Nucleus accumbens (tissue), 56 donors: ENCODE data around the gene GIT2.
A peak's percentile ranks its signal among the peaks of the same experiment; 100 is the strongest.
"Not testable (repeated sequence)": the region's sequence is repeated elsewhere in the genome, so short reads cannot be mapped to it uniquely, and the experiment has no call there.

Source experiments
- DNase-seq, 56 donors: peaks; one replicate each; lab custom pipeline; 2025; lab: John Stamatoyannopoulos, UW

Gene GIT2

GRCh38 chr12:109986236-109986635, 9.9 kb downstream of the GIT2 start:
- DNase-seq: not testable (repeated sequence)

DNA sequence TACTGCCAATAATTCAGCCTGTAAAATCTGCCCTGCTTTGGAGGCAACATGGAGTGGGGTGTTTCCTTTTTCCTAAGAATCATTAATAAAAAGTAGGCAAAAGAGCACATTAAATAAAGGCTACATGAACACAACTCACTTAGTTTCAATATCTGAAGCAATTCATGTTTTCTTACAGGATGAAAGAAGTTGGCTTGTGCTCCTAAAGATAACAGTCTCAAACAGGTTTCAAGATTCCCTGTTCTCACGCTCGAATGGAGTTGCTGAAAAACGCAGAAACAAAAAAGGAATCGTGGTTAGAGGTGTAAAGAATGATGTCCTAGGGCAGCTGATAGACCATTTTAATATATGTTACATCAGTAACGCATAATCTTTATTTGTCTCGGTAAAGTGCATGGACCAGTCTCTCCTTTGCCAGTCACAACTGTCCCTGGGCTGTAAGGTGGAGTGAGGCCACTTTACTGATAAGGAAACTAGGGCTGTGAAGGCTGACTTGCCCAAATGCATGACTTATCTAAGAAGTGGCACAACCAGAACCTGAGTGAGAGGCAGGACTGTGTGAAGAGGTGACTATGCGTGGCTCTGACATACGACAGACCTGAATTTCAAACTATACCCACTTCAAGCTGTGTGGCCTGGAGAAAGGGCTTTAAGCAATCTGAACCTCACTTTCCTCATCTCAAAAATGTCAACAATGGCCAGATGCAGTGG, 12.6 kb downstream of the GIT2 start:
- DNase-seq: no peak

GRCh38 chr12:109982210-109982609, 14.0 kb downstream of the GIT2 start:
- no peak for DNase-seq

DNA sequence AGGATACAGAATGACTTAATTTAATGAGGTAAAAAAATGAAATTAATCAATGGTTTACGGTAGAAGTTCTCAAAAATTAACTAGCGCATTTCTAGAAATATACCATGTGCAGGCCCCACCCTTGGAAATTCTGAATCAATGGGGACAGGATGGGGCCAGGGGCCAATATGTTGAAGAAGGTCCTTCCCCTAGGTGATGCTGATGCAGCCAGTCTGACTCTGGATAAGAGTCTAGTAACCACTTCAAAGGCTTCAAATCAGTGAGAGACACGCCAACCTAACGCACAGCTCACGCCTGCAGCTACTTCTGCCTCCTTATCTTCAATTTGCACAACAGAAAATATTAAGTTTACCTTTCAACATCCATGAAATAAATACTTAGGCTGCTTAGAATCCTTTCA, 14.9 kb downstream of the GIT2 start:
- DNase-seq: no peak

GRCh38 chr12:109972821-109973220, 23.3 kb downstream of the GIT2 start:
- no peak for DNase-seq

DNA sequence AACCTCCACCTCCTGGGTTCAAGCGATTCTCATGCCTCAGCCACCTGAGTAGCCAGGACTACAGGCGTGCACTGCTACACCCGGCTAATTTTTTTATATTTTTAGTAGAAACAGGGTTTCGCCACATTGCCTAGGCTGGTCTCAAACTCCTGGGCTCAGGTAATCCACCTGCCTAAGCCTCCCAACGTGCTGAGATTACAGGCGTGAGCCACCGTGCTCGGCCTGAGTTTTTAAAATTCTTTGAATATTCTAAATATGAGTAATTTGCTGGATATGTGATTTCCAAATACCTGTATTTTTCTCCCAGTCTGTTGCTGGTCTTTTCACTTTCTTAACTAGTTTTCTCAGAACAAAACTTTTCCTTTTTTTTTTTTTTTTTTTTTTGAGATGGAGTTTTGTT, 27.4 kb downstream of the GIT2 start:
- no peak for DNase-seq

DNA sequence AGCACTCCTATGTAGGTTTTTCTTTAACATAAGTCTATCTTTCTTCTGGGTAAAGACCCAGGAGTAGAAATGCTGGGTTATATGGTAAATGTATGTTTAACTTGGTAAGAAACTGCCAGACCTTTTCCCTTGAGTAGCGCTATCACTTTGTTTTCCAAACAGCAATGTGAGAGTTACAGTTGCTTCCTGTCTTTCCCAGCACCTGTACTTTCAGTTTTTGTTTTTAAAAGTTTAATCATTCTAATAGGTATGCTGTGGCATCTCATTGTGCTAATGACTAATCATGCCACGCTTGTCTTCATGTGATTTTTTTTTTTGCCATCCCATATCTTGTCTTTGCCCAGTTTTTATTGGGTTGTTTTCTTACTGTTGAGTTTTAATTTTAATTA, 28.1 kb downstream of the GIT2 start:
- DNase-seq: no peak

DNA sequence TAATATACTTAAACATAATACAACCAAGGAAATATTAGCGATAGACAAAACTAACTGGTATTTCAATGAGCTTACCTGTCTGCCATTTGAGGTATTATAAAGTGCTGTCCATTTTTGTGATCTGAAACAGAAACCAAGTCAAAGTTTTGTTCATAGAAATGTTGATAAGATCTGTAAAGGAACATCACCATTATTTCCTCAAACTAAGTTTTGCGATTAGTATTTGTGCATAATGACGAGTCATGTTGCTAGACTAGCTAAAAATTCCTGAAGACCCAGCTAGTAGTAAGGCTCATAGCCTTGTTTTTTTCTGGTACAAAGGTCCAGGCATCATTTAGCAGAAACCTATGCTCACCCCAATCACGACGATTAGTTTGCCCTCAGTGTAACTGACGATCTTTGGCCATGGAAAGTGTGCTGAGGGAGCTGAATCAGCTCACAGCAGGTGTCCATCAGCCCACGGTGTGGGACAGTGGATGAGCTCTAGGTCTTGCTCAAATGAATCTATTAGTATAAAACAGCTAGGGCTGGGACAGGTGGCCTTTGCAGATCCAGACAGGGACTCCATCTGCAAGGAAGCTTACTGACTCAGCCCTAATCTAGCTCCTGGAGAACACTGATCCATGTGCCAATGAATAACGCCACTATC, 28.7 kb downstream of the GIT2 start:
- no peak for DNase-seq

DNA sequence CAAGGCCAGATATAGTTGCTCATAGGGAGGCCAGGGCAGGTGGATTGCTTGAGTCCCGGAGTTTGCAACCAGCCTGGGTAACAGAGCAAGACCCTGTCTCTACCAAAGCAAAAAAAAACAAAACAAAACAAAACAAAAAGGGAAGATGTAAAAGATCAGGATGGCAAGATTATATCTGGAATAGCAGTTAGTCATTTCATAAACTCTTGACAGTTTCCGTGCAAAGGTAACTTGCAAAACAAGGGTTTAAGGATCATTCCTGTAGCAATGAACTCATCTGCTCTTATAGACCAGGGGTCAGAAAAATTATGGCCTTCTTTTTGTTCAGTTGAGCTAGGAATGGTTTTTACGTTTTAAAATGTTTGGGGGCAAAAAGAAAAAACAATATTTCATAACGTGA, 29.6 kb downstream of the GIT2 start:
- no peak for DNase-seq

DNA sequence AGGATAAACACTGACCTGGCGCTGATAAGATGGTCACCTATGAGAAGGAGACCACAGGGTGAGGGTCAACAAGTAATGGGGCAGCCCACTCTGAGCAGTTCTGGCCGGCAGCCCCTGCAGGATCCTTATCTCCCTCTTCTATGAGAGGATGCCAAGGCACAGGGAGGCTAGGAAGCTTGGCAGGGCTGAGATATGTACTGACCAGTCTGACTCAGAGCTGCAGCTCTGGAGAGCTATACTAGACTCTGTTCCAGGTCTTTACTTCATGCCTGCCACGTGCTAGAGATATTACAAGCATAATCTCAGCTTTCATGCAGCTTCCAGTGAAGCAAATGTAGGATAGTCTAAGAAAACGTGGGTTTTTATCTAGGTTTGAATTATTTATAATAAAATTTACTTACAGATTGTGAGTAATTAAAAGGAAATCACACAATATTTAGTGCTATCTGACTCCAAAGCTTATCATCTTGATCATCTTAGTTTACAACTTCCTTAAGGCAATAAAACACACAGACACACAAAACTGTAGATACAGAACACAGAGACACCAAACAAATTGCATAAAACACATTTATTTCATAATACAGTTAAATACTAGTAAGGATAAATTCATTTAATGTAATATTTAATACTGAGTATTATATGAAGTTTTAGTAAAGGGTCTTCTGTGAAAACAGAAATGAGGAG, 32.3 kb downstream of the GIT2 start:
- DNase-seq: no peak

- no peak for DNase-seq
Measured at GRCh38 chr12:109963330-109963729, 32.8 kb downstream of the GIT2 start.

DNA sequence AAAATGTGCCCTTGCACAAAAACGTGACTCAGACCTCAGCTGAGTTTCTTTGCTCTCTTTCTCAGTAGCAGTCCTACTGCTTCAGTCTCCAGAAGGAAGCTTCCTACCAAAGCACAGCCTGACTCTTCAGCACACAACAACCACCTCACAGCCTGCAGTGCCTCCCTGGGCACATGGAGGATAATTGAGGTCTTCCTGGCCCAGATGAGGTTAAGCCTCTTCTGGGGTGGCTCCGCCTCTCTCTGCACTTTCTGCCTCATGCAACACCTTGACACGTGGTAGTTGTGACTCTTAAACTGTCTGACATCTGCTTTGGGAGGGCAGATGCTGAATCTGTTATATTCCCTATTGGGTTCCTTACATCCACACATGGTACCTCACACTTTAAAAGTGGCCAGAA, 33.8 kb downstream of the GIT2 start:
- DNase-seq: no peak

GRCh38 chr12:109961612-109962011, 34.6 kb downstream of the GIT2 start:
- no peak for DNase-seq

GRCh38 chr12:109961201-109961600, 35.0 kb downstream of the GIT2 start:
- DNase-seq: peak in 1 of 56 donors; percentile 7

DNA sequence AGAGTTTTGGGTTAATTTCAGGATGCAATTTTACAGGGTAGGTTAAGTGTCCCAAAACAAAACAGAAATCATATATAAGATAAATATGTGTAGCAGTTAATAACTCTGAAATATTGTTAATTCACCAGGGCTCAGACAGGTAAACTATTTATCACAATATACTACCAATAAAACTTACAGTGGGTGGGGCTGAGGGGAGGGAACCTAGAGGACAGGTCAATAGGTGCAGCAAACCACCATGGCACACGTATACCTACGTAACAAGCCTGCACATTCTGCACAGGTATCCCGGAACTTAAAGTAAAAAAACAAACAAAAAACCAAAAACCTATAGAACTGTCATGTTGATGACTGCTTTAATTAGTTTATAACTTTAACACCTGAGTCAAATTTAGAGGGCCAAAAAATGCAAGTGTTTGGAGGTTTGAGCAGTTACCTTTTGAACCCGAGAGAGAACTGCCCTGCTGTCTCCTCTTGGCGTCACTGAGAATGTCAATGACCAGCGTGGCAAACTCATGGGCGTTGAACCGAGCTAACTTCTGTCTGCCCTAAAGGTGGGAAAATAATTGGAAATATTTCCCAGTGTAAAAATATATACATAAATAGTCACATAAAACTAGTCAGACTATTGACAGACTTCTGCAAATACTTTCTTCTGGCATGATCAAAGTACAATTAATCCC, 36.6 kb downstream of the GIT2 start:
- DNase-seq: no peak

DNA sequence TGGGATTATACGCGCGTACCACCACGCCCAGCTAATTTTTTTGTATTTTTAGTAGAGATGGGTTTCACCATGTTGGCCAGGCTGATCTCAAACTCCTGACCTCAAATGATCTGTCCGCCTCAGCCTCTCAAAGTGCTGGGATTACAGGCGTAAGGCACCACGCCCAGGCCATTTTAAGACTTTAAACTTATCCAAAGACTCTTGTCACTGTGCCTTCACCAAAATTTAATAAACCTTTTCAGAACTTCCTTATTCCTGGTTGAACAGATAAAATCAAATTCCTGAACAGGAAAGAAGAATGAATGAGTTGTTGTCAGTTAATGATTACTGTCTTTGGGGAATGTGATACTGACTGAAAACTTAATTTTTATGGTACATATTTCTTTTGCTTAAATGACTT, 37.8 kb downstream of the GIT2 start:
- DNase-seq: no peak

GRCh38 chr12:109953656-109954055, 42.5 kb downstream of the GIT2 start:
- no peak for DNase-seq

DNA sequence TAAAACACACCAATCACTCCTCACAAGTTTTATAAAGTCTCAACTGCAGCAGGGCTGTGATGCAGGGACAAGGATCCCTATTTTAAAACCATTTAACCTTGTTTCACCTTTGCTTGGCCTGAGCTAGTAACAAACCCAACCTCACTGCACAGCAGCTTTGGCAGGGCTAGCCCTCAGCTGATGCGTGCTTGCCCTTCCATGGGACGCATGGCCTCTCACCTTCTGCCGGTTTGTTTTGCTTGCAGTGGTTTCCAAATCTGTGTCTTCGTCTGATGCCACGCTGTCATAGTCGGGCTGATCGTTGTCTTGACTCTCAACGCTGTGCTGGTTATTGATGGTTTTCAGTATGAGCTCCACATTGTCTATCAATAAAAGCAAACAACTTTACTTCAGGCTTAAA, 43.3 kb downstream of the GIT2 start:
- DNase-seq: no peak

DNA sequence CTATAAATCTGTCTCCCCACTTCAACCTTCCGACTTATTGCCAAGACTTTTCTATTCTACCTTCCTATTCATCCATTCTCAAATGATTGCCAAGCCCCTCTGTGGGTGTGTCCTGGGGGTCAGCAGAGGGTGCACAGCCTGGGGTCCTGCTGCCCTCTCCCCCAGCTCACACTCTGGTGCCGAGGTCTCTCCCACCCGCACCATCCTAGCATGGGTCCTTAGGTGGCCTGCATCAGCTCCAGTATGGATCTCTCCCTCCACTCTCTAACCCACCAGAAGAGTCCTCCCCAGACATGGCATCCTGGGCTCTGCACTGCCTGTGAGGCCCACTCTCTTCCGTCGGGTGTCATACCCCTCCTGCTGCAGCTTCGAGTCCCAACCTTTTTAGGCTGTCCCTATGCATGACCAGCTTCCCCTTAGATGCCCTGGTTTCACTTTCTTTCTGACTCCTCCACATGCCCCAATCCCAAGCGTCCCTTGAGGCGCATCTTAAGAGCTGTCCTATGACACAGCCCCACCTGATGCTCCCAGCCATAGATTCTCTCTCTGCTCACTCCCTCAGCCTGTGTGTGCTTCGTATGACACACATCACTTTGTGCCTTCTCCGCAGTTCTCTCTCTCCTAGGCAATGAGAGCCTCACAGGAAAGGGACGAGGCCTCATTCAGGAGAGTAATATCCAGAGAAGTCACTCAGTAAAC, 43.9 kb downstream of the GIT2 start:
- DNase-seq: no peak

DNA sequence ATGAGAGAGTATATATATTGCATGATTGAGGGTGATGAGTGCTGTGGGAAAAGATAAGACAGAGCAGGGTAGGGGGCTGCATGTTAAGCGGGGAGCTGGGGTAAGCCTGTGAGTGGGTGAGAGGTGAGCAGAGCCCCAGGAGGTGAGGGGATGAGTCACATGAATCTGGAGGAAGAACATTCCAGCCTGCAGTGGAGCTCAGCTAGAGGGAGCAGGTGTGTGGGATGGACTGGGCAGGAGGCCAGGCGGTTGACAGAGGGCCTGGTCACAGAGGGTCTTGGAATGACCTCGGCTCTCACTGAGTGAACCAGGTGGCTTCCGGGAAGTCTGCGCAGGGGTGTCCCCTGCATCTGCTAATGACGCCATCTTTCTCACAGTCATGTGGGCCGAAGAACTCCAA, 44.4 kb downstream of the GIT2 start:
- DNase-seq: peak in 1 of 56 donors; percentile 27

GRCh38 chr12:109951136-109951535, 45.0 kb downstream of the GIT2 start:
- DNase-seq: no peak
